HG02884 (cell line): ENCODE results near the gene ATP1B1.

Source experiments
- ATAC-seq: cut with Tn5 transposase; IDR thresholded peaks from one replicate; pipeline ENCODE4 v1.9.1; 2021; ENCODE audit warnings: mild to moderate bottlenecking, moderate library complexity; ENCODE audit not compliant: unreplicated experiment

The ATP1B1 gene

GRCh38 chr1:169106095-169106920 lies at the start of gene ATP1B1:
ATP1B1 (plus strand) TSS chr1:169106690; CDS start chr1:169106830, 140 bp downstream.
- ATAC-seq = peak; percentile 82

GRCh38 chr1:169059421-169059820 lies 47.1 kb upstream of the ATP1B1 start:
- no peak for ATAC-seq

GRCh38 chr1:169060043-169060722 lies 46.3 kb upstream of the ATP1B1 start:
- no peak for ATAC-seq

- ATAC-seq = no peak
Measured at GRCh38 chr1:169060919-169061639, 45.4 kb upstream of the ATP1B1 start.

GRCh38 chr1:169062152-169062551 lies 44.3 kb upstream of the ATP1B1 start:
- no peak for ATAC-seq

GRCh38 chr1:169064103-169064502 lies 42.4 kb upstream of the ATP1B1 start:
- ATAC-seq = no peak

- ATAC-seq = no peak
Measured at GRCh38 chr1:169070547-169070946, 35.9 kb upstream of the ATP1B1 start.

- ATAC-seq = no peak
Measured at GRCh38 chr1:169070958-169071357, 35.5 kb upstream of the ATP1B1 start.

- ATAC-seq = no peak
Measured at GRCh38 chr1:169072945-169073725, 33.4 kb upstream of the ATP1B1 start.

GRCh38 chr1:169078163-169078883 lies 28.2 kb upstream of the ATP1B1 start:
- no peak for ATAC-seq

GRCh38 chr1:169081503-169082123 lies 24.9 kb upstream of the ATP1B1 start:
- ATAC-seq = no peak

GRCh38 chr1:169085911-169086310 lies 20.6 kb upstream of the ATP1B1 start:
- no peak for ATAC-seq

- no peak for ATAC-seq
Measured at GRCh38 chr1:169086603-169087455, 19.7 kb upstream of the ATP1B1 start.

GRCh38 chr1:169087876-169088275 lies 18.6 kb upstream of the ATP1B1 start:
- no peak for ATAC-seq

GRCh38 chr1:169089776-169090175 lies 16.7 kb upstream of the ATP1B1 start:
- ATAC-seq = no peak

GRCh38 chr1:169090308-169090899 lies 16.1 kb upstream of the ATP1B1 start:
- ATAC-seq = peak; percentile 19

- ATAC-seq = peak; percentile 51
Measured at GRCh38 chr1:169090900-169091311, 15.6 kb upstream of the ATP1B1 start.

- peak; percentile 71 for ATAC-seq
Measured at GRCh38 chr1:169091480-169091941, 15.0 kb upstream of the ATP1B1 start.
